ENCODE results near the gene MOB3C. TPM values are rescaled to one million over a fixed set of nuclear protein-coding genes. Genes with fewer than 3 reads are reported as not detected.

The MOB3C gene
- total RNA-seq, 1 donor = 7.2 TPM

DNA sequence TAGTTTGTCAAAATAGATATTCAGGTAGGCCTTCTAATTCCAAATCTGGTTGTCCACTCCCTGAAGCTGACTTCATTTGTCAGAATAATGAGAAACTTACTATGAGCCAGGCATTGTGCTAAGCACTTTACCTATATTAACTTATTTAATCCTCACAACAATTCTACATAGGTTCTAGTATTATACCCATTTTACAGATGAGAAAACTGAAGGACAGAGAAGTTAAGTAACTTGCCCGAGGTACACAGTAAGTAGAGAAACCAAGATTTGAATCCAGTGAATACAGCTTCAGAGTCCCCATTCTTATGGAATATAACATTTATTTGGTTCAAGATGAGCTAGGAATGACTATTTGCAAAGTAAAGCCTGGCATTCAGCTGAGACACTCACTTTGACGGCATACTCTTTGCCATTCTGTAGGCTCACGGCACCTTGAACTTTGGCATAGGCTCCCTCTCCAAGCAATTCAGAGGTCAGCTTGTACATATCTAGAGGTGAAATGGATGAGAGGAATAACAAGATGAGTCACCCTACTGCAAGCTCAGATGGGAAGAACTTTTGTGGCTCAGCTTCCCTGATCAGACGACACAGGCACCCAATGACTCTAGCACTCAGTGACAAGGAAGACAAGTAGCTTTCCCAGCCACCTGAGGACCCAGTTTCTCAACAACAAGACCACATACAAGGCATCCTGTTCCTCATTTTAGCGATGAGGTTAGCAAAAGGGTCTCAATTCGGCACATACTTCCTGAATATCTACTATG is 36.3 kb downstream of the MOB3C start:
- Histone ChIP-seq H3K4me1 (ENCODE audit: insufficient read depth, low read length) (peaks cover 54% of the 10 kb centered on the region), H3K4me3 (ENCODE audit: low read length) (no peak overlapping the region), H3K27me3 (ENCODE audit: insufficient read depth, low read length) (no peaks in the 10 kb centered on the region), H3K9me3 (ENCODE audit: low read depth, low read length) (no peaks in the 10 kb centered on the region)

DNA sequence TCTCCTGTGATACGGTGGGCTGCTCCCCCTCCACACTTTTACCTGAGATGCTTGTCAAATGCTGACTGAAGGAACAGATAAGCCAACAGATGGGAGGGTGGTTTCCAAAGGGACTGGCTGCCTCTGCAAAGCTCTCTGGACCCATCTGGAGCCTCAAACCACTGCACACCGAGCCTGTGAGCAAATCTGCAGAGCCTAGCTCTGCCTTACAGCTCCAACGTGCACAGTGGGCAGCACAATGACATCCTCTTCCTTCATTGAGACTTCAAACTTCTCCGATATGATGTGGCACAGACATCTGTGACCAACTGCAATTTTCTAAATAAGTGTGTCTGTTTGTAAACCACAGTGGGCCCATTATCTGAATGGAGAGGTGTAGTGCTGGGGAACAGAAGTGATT is 38.9 kb downstream of the MOB3C start:
- Histone ChIP-seq H3K9me3 (ENCODE audit: low read depth, low read length) (no peaks in the 10 kb centered on the region), H3K27me3 (ENCODE audit: insufficient read depth, low read length) (no peaks in the 10 kb centered on the region), H3K4me3 (ENCODE audit: low read length) (no peak overlapping the region), H3K4me1 (ENCODE audit: insufficient read depth, low read length) (peaks cover 42% of the 10 kb centered on the region)

DNA sequence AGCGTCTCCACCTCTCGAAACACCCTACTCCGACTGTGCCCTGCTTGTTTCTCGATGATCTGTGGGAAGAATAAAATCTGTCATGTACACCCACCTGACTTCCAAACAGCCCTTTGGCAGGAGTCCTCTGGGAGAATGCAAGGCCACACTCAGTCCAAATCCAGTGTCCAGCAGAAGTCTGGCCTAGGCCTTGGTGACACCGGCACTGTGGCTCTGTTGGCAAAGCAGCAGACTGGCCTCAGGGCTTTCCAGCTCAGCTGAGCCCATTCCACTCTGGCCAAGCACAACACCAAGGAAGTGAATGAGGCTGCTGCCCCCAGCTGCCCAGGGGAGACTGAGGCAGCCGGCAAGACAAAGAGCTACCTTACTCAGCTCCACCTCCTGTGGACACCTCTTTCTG is 40.0 kb downstream of the MOB3C start:
- peaks cover 31% of the 10 kb centered on the region for H3K4me1 ChIP-seq (ENCODE audit: insufficient read depth, low read length)
- H3K27me3 ChIP-seq (ENCODE audit: insufficient read depth, low read length) = no peaks in the 10 kb centered on the region
- no peak overlapping the region for H3K4me3 ChIP-seq (ENCODE audit: low read length)
- no peaks in the 10 kb centered on the region for H3K9me3 ChIP-seq (ENCODE audit: low read depth, low read length)

DNA sequence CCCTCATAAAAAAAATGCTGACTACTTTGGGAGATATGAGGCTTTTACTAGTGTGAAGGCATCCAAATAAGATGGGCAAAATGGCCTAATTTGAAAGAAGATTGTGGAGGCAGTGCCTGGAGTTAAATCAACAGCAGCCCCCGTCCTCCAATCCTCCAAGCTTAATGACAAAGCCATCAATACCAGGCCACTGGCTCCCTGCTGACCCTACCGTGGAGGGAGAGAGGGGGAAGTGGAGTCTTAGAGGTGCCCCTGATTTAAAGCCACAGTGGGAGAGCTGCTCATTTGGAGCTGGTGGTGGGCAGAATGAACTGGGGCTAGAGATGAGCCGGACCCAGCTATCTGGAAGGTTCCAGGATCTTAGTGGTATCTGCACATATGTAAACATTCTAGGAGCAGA is 40.8 kb downstream of the MOB3C start:
- Histone ChIP-seq H3K9me3 (ENCODE audit: low read depth, low read length) (no peaks in the 10 kb centered on the region), H3K4me3 (ENCODE audit: low read length) (no peak overlapping the region), H3K4me1 (ENCODE audit: insufficient read depth, low read length) (peaks cover 23% of the 10 kb centered on the region), H3K27me3 (ENCODE audit: insufficient read depth, low read length) (no peaks in the 10 kb centered on the region)

DNA sequence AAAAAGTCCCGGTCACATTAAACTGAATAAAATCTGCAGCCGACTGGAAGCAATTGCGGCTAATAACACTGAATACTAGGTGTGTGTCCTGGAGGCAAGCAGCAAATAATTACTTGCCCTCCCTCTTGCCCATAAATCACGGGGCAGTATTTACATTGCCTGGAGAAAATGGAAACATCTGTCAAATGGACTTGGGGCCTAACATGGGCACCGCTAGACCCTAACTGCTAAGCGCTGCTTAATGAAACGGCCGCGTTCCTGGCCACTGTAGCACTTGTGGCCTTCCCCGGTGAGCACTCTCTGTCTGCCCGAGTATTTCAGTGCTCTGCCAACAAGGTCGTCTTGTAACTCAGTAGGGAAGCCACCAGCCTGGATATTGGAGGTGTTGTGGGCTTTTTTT is 41.3 kb downstream of the MOB3C start:
- Histone ChIP-seq H3K27me3 (ENCODE audit: insufficient read depth, low read length) (no peaks in the 10 kb centered on the region), H3K9me3 (ENCODE audit: low read depth, low read length) (no peaks in the 10 kb centered on the region), H3K4me1 (ENCODE audit: insufficient read depth, low read length) (peaks cover 18% of the 10 kb centered on the region), H3K4me3 (ENCODE audit: low read length) (no peak overlapping the region)

DNA sequence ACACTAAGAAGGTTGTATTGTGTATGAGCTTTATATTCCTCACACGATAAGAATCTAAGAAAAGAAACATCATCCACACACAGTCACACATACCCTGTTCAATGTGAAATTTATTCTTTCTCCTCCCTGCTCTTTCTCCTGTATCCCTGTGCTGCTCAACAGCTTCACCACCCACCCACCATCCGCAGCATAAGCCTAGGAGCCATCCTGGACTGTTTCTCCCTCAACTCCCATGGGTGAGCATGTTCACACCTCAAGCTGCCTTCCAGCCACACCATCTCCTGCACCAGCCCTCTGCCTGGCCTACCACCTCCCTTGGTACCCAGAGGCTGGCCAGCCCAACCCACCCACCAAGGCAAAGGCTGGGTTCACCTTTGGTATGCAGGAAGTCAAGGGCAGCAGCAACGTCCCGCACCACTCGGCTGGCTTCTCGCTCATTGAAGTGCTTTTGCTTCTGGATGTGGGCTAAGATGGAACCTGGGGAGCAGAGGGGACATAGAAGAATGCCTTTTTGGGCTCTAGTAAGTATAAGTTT is 44.9 kb downstream of the MOB3C start:
- no peaks in the 10 kb centered on the region for H3K4me1 ChIP-seq (ENCODE audit: insufficient read depth, low read length)
- no peaks in the 10 kb centered on the region for H3K9me3 ChIP-seq (ENCODE audit: low read depth, low read length)
- no peak overlapping the region for H3K4me3 ChIP-seq (ENCODE audit: low read length)
- H3K27me3 ChIP-seq (ENCODE audit: insufficient read depth, low read length) = no peaks in the 10 kb centered on the region

DNA sequence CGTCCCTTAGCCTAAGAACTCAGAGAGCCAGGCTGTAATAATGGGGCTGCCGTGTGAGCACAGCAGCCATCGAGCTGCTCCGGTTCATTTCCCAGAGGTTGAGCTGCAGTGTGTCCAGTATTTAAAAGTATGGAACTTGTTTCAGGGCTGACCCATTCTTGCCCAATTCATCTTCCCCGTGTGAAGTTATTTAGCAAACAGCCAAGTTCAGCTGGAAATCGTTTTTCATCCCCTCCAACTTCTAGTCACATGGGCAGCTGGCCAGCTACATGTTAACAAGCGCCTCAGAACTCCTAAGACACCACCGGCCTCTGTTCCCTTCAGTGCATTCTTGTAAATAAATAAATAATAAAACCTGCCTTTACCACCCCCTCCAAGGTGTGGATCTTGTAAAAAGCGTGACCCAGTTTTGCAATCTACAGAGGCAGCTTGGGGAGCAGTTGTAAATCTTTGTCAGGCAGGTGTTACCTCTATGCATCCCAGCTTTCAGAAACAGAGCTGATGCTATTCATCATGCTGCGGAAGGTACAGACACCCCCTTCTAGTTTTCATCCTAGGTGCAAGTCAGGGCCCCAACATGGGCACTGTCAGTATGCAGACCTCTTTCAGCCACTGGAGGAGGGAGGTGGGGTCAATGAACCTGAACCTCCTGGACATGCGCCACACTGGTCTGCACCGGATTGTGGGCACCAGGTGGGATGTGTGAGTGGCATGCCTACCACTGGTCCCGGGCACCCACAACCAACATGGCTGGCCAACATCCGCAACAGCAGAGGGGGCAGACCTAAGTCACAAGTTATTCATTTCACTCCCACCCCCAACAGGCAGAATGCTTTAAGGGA is 46.5 kb downstream of the MOB3C start:
- Histone ChIP-seq H3K4me3 (ENCODE audit: low read length) (no peak overlapping the region), H3K4me1 (ENCODE audit: insufficient read depth, low read length) (no peaks in the 10 kb centered on the region), H3K27me3 (ENCODE audit: insufficient read depth, low read length) (no peaks in the 10 kb centered on the region), H3K9me3 (ENCODE audit: low read depth, low read length) (no peaks in the 10 kb centered on the region)

DNA sequence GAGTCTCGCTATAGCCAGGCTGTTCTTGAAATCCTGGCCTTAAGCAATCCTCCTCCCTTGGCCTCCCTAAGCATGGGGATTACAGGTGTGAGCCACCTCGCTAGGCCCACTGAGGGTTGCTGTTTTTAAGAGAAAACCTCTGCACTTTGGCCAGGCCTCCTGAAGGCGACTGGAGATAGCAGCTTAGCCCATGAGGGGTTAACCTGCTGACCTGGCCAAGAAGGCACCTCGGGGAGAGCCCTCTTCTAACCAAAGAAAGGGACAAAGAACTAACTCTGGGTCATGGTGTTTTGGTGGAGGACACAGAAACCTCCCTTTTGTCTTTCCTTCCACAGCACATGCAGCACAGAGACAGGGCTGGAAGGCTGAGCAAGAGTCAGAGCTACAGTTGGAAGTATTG is 47.5 kb downstream of the MOB3C start:
- no peaks in the 10 kb centered on the region for H3K4me1 ChIP-seq (ENCODE audit: insufficient read depth, low read length)
- no peaks in the 10 kb centered on the region for H3K27me3 ChIP-seq (ENCODE audit: insufficient read depth, low read length)
- no peak overlapping the region for H3K4me3 ChIP-seq (ENCODE audit: low read length)
- no peaks in the 10 kb centered on the region for H3K9me3 ChIP-seq (ENCODE audit: low read depth, low read length)

DNA sequence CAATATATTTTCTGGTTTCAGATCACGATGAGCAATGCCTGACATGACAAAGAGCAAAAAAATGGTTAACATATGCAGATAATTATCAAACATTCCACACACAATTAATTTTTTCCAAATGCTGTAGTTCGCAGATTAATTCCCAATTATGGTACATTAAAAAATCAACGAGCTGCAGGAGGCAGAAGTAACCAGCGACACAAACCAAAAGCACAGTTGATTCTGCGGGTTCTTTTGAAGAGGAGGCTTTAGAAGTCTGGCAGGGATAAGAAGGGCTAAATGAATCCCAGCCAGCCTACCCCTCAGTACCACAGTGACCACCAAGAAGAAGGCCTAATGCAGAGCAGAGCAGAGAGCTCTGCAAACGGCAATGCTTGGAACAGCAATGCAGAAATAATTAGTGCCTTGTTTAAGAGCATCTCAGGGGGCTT is 48.1 kb downstream of the MOB3C start:
- Histone ChIP-seq H3K4me3 (ENCODE audit: low read length) (no peak overlapping the region), H3K9me3 (ENCODE audit: low read depth, low read length) (no peaks in the 10 kb centered on the region), H3K4me1 (ENCODE audit: insufficient read depth, low read length) (no peaks in the 10 kb centered on the region), H3K27me3 (ENCODE audit: insufficient read depth, low read length) (no peaks in the 10 kb centered on the region)

DNA sequence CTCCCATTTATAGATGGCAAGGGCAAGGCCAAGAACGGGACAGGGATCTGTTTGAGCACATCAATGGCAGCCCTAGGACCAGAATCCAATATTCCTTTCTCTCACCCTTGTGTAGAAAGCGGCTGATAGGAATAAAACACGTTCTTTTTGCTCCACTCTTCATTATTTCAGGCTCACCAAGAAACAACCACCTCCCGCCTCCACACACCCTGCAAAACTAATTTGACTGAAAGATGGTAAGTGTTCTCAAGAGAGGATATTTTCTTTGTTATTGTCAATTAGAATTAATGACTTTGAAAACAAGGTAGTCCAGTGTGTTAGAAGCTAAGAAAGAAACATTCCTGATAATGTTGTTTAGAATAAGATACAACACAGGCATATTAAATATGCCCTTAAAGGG is 53.3 kb downstream of the MOB3C start:
- H3K9me3 ChIP-seq (ENCODE audit: low read depth, low read length) = no peaks in the 10 kb centered on the region
- H3K4me3 ChIP-seq (ENCODE audit: low read length) = no peak overlapping the region
- no peaks in the 10 kb centered on the region for H3K4me1 ChIP-seq (ENCODE audit: insufficient read depth, low read length)
- H3K27me3 ChIP-seq (ENCODE audit: insufficient read depth, low read length) = no peaks in the 10 kb centered on the region

DNA sequence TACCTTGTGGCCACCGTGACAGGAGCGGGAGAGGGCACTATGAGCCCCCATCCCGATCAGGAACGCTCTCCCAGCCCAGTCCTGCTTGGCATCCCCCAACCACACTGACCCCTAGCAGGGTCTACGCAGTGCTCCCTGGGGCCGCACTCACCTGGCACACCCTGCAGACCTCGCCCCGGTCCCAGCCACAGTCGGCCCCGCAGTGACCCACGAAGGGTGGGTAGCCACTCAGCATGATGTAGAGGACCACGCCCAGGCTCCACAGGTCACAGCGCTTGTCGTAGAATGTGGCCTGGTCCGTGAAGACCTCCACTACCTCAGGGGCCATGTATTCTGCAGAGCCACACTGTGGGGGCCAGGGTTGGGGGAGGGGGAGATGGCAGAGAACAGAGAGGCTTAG is 54.1 kb downstream of the MOB3C start:
- Histone ChIP-seq H3K27me3 (ENCODE audit: insufficient read depth, low read length) (no peaks in the 10 kb centered on the region), H3K4me3 (ENCODE audit: low read length) (no peak overlapping the region), H3K9me3 (ENCODE audit: low read depth, low read length) (no peaks in the 10 kb centered on the region), H3K4me1 (ENCODE audit: insufficient read depth, low read length) (no peaks in the 10 kb centered on the region)

DNA sequence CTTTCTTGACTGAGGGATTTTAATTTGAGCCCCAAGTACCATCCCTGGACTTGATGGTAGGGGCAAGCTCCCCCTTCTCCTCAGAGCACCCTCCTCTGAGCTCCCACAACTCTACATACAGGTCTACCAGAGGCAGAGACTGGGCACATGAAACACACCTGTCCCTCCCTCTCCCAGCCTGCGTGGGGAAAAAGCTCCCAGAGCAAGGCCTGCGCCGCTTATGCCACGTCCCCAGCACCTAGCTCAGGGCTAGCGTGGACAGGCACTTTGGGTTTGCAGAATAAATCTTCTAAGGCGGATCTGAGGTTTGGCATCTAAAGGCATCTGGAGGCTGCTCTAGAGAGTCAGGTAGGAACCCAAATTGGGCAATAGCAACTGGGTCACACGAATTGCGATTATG is 57.6 kb downstream of the MOB3C start:
- H3K4me1 ChIP-seq (ENCODE audit: insufficient read depth, low read length) = no peaks in the 10 kb centered on the region
- no peaks in the 10 kb centered on the region for H3K27me3 ChIP-seq (ENCODE audit: insufficient read depth, low read length)
- H3K4me3 ChIP-seq (ENCODE audit: low read length) = no peak overlapping the region
- H3K9me3 ChIP-seq (ENCODE audit: low read depth, low read length) = no peaks in the 10 kb centered on the region

DNA sequence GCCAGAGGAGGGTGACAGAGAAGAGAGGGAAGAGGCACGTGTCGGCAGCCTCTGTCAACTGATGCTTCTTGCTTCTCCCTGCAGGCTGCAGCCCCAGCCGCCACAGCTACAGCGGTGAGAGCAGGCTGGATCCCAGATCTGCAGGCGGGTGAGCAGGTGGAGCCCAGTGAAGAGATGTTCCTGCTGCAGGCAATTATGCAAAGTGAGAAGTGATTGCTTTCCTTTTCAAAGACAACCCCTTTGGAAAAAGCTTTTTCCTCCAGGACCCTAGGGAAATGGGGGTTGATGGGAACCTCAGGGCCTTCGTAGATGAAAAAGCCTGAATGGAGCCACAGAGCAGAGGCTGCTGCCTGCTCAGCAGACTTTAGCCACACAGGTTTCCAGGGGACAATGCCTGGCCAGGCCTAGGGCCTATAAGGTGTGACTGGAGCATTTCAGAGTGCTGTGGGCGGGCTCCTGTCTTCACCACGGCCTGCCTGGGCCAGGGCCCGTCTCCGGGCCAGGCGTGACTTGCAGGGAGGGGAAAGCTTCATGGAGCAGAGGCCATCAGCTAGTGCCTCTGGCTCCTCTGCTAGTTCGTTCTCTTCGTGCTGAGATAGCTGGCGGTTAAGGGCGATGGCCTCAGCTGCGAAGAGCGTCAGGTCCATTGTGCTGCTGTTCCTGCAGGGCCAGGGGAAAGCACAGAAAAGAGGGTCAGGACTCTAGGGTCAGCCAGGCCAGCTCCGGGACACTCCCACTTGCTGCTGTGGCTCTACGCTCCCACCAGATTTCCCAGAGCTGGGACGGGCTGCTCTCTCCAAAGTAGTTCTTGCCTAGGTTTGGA is 58.3 kb downstream of the MOB3C start:
- Histone ChIP-seq H3K4me1 (ENCODE audit: insufficient read depth, low read length) (no peaks in the 10 kb centered on the region), H3K27me3 (ENCODE audit: insufficient read depth, low read length) (no peaks in the 10 kb centered on the region), H3K9me3 (ENCODE audit: low read depth, low read length) (no peaks in the 10 kb centered on the region), H3K4me3 (ENCODE audit: low read length) (no peak overlapping the region)
